C4-2B (cell line): ENCODE measurements around the gene RNF10.

ENCODE experiments used
- ZFX ChIP-seq: fragments of 450-650 bp; IDR thresholded peaks from 2 replicates; pipeline ENCODE4 v1.6.1; 2017
- TF ChIP-seq, protein P1 (sequence below): fragments of 450-650 bp; conservative IDR thresholded peaks from 2 replicates; pipeline ENCODE4 v1.5.1; 2017; ENCODE audit warnings: mild to moderate bottlenecking

DNA sequence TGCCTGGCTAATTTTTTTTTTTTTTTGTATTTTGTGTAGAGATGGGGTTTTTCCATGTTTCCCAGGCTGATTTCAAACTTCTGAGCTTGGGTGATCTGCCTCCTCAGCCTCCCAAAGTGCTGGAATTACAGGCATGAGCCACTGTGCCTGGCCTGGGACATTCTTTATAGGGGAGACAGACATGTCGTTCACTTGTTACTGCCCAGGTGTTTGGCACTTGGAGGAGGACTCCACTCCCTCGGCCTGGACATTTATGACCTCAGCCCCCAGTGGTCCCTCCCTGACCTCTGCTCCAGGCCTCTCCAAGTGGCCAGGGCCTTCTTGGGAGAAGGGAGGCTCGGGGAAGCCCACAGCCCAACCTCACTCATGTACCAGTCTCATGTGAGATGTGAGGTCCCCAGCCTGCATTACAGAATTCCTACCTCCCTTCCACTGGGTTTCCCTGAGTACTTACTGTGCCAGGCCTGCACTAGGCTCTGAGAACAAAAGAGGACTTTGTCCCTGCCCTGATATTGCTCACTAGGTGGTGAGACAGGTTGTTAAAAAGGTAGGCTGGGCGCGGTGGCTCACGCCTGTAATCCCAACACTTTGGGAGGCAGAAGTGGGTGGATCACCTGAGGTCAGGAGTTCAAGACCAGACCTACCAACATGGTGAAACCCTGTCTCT is 56.7 kb downstream of the RNF10 start:
- TF ChIP-seq, protein P1, sequence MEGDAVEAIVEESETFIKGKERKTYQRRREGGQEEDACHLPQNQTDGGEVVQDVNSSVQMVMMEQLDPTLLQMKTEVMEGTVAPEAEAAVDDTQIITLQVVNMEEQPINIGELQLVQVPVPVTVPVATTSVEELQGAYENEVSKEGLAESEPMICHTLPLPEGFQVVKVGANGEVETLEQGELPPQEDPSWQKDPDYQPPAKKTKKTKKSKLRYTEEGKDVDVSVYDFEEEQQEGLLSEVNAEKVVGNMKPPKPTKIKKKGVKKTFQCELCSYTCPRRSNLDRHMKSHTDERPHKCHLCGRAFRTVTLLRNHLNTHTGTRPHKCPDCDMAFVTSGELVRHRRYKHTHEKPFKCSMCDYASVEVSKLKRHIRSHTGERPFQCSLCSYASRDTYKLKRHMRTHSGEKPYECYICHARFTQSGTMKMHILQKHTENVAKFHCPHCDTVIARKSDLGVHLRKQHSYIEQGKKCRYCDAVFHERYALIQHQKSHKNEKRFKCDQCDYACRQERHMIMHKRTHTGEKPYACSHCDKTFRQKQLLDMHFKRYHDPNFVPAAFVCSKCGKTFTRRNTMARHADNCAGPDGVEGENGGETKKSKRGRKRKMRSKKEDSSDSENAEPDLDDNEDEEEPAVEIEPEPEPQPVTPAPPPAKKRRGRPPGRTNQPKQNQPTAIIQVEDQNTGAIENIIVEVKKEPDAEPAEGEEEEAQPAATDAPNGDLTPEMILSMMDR: no peak
- no peak for TF ChIP-seq ZFX
